Stimulated activated CD4-positive, alpha-beta T cell treated with anti-CD3 and anti-CD28 coated beads, Interleukin-15, amount 100 ng/mL, for 48 hours (primary cell): ENCODE results near the gene CDH18.

ENCODE experiments used
- DNase-seq, 2 donors: peaks; one replicate each; pipeline ENCODE4 v3.0.0-alpha.2; 2020; ENCODE audit warnings: low read depth in 2 of 2

The CDH18 gene

GRCh38 chr5:19424506-19424905, 563.5 kb downstream of the CDH18 start:
- no peak for DNase-seq
